Omental fat pad (tissue), 4 donors: ENCODE data around the gene ACTA1. TPM values are rescaled to one million over a fixed set of nuclear protein-coding genes. Genes with fewer than 3 reads are reported as not detected.

ENCODE experiments used
- ATAC-seq: fragments of 150-250 bp; one replicate; pipeline ENCODE4 v1.9.1; 2016; ENCODE audit warnings: mild to moderate bottlenecking, moderate library complexity; ENCODE audit not compliant: low FRiP score
- DNase-seq: peaks from one replicate; pipeline ENCODE4 v3.0.0-alpha.2; 2019; ENCODE audit warnings: low spot score
- CTCF ChIP-seq, 3 donors: fragments of 450-650 bp; IDR thresholded peaks; one replicate each; pipeline ENCODE4 v1.5.1; 2016 to 2017; ENCODE audit warnings: antibody characterized with exemption in 3 of 3, mild to moderate bottlenecking in 3 of 3, moderate library complexity in 2 of 3
- total RNA-seq, 4 donors: library from RNA; depleted of rRNA; stranded (reverse); fragments of >200 nt; gene quantifications; one replicate each; pipeline ENCODE4 v1.1.0, GENCODE V29; 2016

The ACTA1 gene
- total RNA-seq, 4 donors from 2014 or later = 0.56 TPM; not detected in 3

GRCh38 chr1:229471175-229471574 is 37.3 kb upstream of the ACTA1 start:
- ATAC-seq (no peak), DNase-seq (no peak)
- no peak for TF ChIP-seq CTCF (IDR thresholded peaks at IDR 0.05)

- ATAC-seq (no peak), DNase-seq (no peak)
- no peak for TF ChIP-seq CTCF (IDR thresholded peaks at IDR 0.05)
Measured at GRCh38 chr1:229470406-229471043, 36.6 kb upstream of the ACTA1 start.

GRCh38 chr1:229466887-229467286 is 33.0 kb upstream of the ACTA1 start:
- TF ChIP-seq CTCF (IDR thresholded peaks at IDR 0.05) = no peak
- ATAC-seq (no peak), DNase-seq (no peak)

- TF ChIP-seq CTCF (IDR thresholded peaks at IDR 0.05) = no peak
- ATAC-seq (no peak), DNase-seq (no peak)
Measured at GRCh38 chr1:229464672-229465071, 30.8 kb upstream of the ACTA1 start.

GRCh38 chr1:229461032-229461668 is 27.3 kb upstream of the ACTA1 start:
- no peak for ATAC-seq
- TF ChIP-seq CTCF (IDR thresholded peaks at IDR 0.05) = no peak
- no peak for DNase-seq

- no peak for TF ChIP-seq CTCF (IDR thresholded peaks at IDR 0.05)
- ATAC-seq = no peak
- no peak for DNase-seq
Measured at GRCh38 chr1:229459815-229460214, 25.9 kb upstream of the ACTA1 start.

- DNase-seq (no peak), ATAC-seq (no peak)
- TF ChIP-seq CTCF (IDR thresholded peaks at IDR 0.05) = no peak
Measured at GRCh38 chr1:229457436-229457835, 23.5 kb upstream of the ACTA1 start.
